HUES48 (cell line): ENCODE data around the gene CERS1.

Experiments
- H3K27ac ChIP-seq: one replicate; pipeline ENCODE4 v1.7.0; 2013; ENCODE audit warnings: low read depth, low read length, inconsistent platforms
- H3K27me3 ChIP-seq: 2 replicates; pipeline ENCODE4 v1.6.1; 2013; ENCODE audit warnings: mild to moderate bottlenecking, low read length; ENCODE audit not compliant: control insufficient read depth, insufficient read depth
- H3K36me3 ChIP-seq: 2 replicates; pipeline ENCODE4 v1.6.1; 2013; ENCODE audit warnings: low read length; ENCODE audit not compliant: control insufficient read depth, insufficient read depth
- H3K4me1 ChIP-seq: 2 replicates; pipeline ENCODE4 v1.6.1; 2013; ENCODE audit warnings: mild to moderate bottlenecking, low read length; ENCODE audit not compliant: control insufficient read depth, insufficient read depth
- H3K4me3 ChIP-seq: 2 replicates; pipeline ENCODE4 v1.5.1; 2013; ENCODE audit warnings: mild to moderate bottlenecking, low read depth, low read length
- H3K9ac ChIP-seq: 2 replicates; pipeline ENCODE4 v1.6.1; 2013; ENCODE audit warnings: mild to moderate bottlenecking, low read depth, low read length, moderate library complexity
- H3K9me3 ChIP-seq: 2 replicates; pipeline ENCODE4 v1.6.1; 2013; ENCODE audit warnings: low read length; ENCODE audit not compliant: control insufficient read depth, insufficient read depth

CERS1 gene

GRCh38 chr19:18867199-18867598, 28.8 kb downstream of the CERS1 start:
- Histone ChIP-seq H3K9ac (no peak overlapping the region), H3K4me3 (no peak overlapping the region), H3K27me3 (no peaks in the 10 kb centered on the region; the same call in 1 of the 2 replicates), H3K27ac (no peak overlapping the region), H3K4me1 (no peaks in the 10 kb centered on the region), H3K36me3 (peaks cover 58% of the 10 kb centered on the region), H3K9me3 (no peaks in the 10 kb centered on the region)

- Histone ChIP-seq H3K9ac (no peak overlapping the region), H3K4me1 (no peaks in the 10 kb centered on the region), H3K27ac (no peak overlapping the region), H3K27me3 (no peaks in the 10 kb centered on the region; the same call in 1 of the 2 replicates), H3K4me3 (no peak overlapping the region), H3K36me3 (peaks cover 63% of the 10 kb centered on the region), H3K9me3 (no peaks in the 10 kb centered on the region)
Observed at GRCh38 chr19:18866800-18867123, 29.2 kb downstream of the CERS1 start.

- no peaks in the 10 kb centered on the region for H3K4me1 ChIP-seq
- peak overlapping the region; percentile 25 for H3K27ac ChIP-seq
- peaks cover 68% of the 10 kb centered on the region for H3K36me3 ChIP-seq
- H3K9me3 ChIP-seq, result no peaks in the 10 kb centered on the region
- H3K27me3 ChIP-seq, result no peaks in the 10 kb centered on the region; the same call in 1 of the 2 replicates
- no peak overlapping the region for H3K4me3 ChIP-seq
- H3K9ac ChIP-seq, result no peak overlapping the region
Observed at GRCh38 chr19:18865973-18866799, 29.8 kb downstream of the CERS1 start.

DNA sequence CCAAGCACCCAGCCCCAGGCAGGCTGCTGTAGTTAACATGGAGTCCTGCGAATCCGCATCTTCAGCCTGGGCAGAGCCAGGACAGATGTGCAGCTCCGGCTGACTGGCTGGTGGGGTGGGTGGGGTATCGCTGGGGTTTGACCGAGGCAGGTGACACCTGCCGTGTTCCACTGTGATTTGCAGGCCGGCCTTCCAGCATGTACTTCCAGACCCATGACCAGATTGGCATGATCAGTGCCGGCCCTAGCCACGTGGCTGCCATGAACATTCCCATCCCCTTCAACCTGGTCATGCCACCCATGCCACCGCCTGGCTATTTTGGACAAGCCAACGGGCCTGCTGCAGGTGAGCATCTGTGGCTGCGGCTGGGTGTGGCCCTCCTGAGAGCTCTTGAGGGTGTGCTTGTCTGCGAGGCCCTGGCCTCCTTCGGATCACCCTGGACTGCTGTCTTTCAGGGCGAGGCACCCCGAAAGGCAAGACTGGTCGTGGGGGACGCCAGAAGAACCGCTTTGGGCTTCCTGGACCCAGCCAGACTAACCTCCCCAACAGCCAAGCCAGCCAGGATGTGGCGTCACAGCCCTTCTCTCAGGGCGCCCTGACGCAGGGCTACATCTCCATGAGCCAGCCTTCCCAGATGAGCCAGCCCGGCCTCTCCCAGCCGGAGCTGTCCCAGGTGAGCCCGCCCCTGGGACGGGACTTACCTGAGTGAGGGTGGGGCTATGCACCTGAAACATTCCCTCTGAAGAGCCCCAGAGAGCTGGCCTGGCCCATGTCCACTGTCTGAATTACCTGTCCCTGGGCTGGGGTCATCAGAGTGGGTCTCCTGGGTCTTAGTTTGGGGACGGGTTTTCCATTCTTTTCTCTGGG, 30.6 kb downstream of the CERS1 start:
- Histone ChIP-seq H3K27me3 (no peaks in the 10 kb centered on the region), H3K9ac (no peak overlapping the region), H3K9me3 (no peaks in the 10 kb centered on the region), H3K36me3 (peaks cover 77% of the 10 kb centered on the region), H3K4me1 (no peaks in the 10 kb centered on the region), H3K27ac (no peak overlapping the region), H3K4me3 (no peak overlapping the region)

DNA sequence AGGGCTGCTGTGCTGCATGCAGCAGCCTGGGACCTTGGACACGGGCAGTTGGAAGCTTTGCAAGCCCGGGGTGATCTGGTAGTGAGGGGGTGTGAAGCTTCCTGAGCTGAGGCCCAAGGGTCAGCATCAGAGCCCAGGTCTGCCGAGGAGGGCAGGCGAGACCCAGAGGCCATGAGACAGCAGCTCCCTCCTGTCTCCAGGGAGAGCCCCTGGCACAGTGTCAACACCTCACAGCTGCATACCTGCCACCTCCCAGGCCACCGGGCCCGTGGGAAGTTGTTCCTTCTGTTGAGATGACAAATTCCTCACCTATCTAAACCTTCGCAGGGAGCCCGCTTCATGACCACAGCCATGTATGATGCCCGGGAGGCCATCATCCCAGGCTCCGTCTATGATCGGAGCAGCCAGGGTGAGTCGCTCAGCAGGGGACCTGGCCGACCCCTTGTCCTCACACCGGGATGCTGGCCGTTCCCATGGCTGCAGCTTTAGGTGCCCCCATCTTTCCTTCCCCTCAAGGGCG, 32.1 kb downstream of the CERS1 start:
- Histone ChIP-seq H3K4me3 (no peak overlapping the region), H3K36me3 (peaks cover 91% of the 10 kb centered on the region), H3K9ac (no peak overlapping the region), H3K4me1 (no peaks in the 10 kb centered on the region), H3K9me3 (no peaks in the 10 kb centered on the region), H3K27ac (no peak overlapping the region), H3K27me3 (no peaks in the 10 kb centered on the region)

DNA sequence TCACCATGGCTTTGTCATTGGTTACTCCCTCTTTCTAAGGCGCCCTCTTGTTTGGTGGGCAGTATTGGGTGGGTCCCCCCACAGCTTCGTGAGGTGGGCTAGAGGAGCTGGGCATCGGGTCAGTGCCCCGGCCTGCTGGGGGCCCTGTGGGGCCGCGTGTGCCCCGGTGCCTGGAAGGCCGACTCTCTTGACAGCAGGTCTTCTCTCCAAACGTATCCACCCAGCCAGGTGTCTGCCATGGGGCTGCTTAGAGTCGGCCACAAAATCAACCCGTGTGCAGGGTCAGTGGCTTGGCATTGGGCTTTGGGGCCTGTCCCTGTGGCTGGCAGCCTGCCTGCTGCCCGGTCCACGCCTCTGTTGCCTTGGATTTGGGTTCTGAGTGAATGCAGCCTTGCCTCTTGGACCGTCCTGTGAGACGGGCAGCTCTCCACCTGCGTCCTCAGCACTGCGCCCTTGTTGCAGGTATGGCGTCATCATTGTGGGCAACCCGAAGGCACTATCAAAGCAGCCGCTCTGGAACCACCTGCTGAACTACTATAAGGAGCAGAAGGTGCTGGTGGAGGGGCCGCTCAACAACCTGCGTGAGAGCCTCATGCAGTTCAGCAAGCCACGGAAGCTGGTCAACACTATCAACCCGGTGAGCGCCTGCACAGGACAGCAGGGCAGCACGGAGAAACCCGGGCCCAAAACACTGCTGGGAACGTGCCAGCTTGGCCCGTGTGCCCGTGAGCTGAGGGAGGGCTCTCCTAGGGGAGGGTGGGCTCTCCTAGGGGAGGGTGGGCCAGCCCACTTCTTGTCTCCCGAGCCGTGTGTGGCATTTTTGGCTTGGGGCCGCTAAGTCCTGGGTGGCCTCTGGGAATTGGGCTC, 32.7 kb downstream of the CERS1 start:
- no peak overlapping the region for H3K4me3 ChIP-seq

GRCh38 chr19:18861917-18862316, 34.0 kb downstream of the CERS1 start:
- H3K36me3 ChIP-seq, result peaks cover 98% of the 10 kb centered on the region
- no peaks in the 10 kb centered on the region for H3K9me3 ChIP-seq
- no peaks in the 10 kb centered on the region for H3K4me1 ChIP-seq
- no peak overlapping the region for H3K27ac ChIP-seq
- no peaks in the 10 kb centered on the region for H3K27me3 ChIP-seq
- no peak overlapping the region for H3K9ac ChIP-seq
- H3K4me3 ChIP-seq, result no peak overlapping the region

More for the DNA sequence above, 32.7 kb downstream of the CERS1 start:
- no peak overlapping the region for H3K27ac ChIP-seq
- peaks cover 98% of the 10 kb centered on the region for H3K36me3 ChIP-seq
- no peak overlapping the region for H3K9ac ChIP-seq
- no peaks in the 10 kb centered on the region for H3K4me1 ChIP-seq
- H3K9me3 ChIP-seq, result no peaks in the 10 kb centered on the region
- H3K27me3 ChIP-seq, result no peaks in the 10 kb centered on the region

GRCh38 chr19:18861235-18861634, 34.7 kb downstream of the CERS1 start:
- Histone ChIP-seq H3K36me3 (peaks cover 100% of the 10 kb centered on the region), H3K4me1 (no peaks in the 10 kb centered on the region), H3K9ac (no peak overlapping the region), H3K9me3 (no peaks in the 10 kb centered on the region), H3K4me3 (no peak overlapping the region), H3K27ac (no peak overlapping the region), H3K27me3 (no peaks in the 10 kb centered on the region)

DNA sequence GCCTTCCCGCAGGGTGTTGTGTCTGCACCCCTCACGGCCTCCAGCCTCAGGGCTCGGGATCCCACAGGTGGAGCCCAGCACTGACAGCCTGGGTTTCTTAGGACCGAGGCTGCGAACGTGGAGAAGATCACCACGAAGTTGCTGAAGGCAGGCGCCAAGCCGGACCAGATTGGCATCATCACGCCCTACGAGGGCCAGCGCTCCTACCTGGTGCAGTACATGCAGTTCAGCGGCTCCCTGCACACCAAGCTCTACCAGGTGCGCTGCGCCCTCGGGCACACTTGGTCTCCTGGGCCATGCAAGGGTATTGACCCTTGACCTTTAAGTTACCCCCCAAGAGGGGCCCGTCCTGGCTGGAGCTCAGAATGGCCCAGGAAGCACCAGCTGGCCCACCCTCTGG, 35.2 kb downstream of the CERS1 start:
- H3K9ac ChIP-seq, result no peak overlapping the region
- no peak overlapping the region for H3K27ac ChIP-seq
- H3K4me3 ChIP-seq, result no peak overlapping the region
- no peaks in the 10 kb centered on the region for H3K9me3 ChIP-seq
- peaks cover 100% of the 10 kb centered on the region for H3K36me3 ChIP-seq
- H3K27me3 ChIP-seq, result no peaks in the 10 kb centered on the region
- no peaks in the 10 kb centered on the region for H3K4me1 ChIP-seq

GRCh38 chr19:18860302-18860700, 35.7 kb downstream of the CERS1 start:
- peaks cover 100% of the 10 kb centered on the region for H3K36me3 ChIP-seq
- H3K27ac ChIP-seq, result no peak overlapping the region

More at GRCh38 chr19:18860302-18860700, 35.7 kb downstream of the CERS1 start:
- Histone ChIP-seq H3K27me3 (no peaks in the 10 kb centered on the region), H3K9me3 (no peaks in the 10 kb centered on the region), H3K4me3 (no peak overlapping the region), H3K4me1 (no peaks in the 10 kb centered on the region), H3K9ac (no peak overlapping the region)
